SJSA1 (cell line): ENCODE measurements around the gene HOXB7. TPM values are rescaled to one million over a fixed set of nuclear protein-coding genes. Genes with fewer than 3 reads are reported as not detected.

ENCODE experiments used
- DNase-seq, 2 experiments: peaks; one replicate each; pipeline ENCODE4 v3.0.0-alpha.2; 2015 to 2020; ENCODE audit warnings: low spot score in 2 of 2, low read depth in 1 of 2
- H3K27ac ChIP-seq: fragments of 250-450 bp; sonication (Bioruptor Pico); 2 replicates; pipeline ENCODE4 v1.5.1; 2020; ENCODE audit warnings: mild to moderate bottlenecking, moderate library complexity
- H3K27me3 ChIP-seq: fragments of 250-450 bp; sonication (Bioruptor Pico); replicated peaks from 2 replicates; pipeline ENCODE4 v1.5.1; 2020; ENCODE audit warnings: mild to moderate bottlenecking, moderate library complexity
- H3K36me3 ChIP-seq: fragments of 250-450 bp; sonication (Bioruptor Pico); 2 replicates; pipeline ENCODE4 v1.5.1; 2020; ENCODE audit warnings: mild to moderate bottlenecking
- H3K4me1 ChIP-seq: fragments of 250-450 bp; sonication (Bioruptor Pico); replicated peaks from 2 replicates; pipeline ENCODE4 v1.6.1; 2021; ENCODE audit warnings: mild to moderate bottlenecking
- H3K4me3 ChIP-seq: fragments of 250-450 bp; sonication (Bioruptor Pico); 2 replicates; pipeline ENCODE4 v1.5.1; 2020; ENCODE audit warnings: mild to moderate bottlenecking
- H3K9me3 ChIP-seq: fragments of 250-450 bp; sonication (Bioruptor Pico); replicated peaks from 2 replicates; pipeline ENCODE4 v1.5.1; 2020; ENCODE audit warnings: mild to moderate bottlenecking
- total RNA-seq: library from RNA; depleted of rRNA; stranded (reverse); fragments of >200 nt; shearing (Covaris generic); gene quantifications from 2 replicates; pipeline ENCODE4 v1.2.3, GENCODE V29; 2014

The HOXB7 gene
- total RNA-seq, 1 experiment from 2014 or later: 23.0 TPM

DNA sequence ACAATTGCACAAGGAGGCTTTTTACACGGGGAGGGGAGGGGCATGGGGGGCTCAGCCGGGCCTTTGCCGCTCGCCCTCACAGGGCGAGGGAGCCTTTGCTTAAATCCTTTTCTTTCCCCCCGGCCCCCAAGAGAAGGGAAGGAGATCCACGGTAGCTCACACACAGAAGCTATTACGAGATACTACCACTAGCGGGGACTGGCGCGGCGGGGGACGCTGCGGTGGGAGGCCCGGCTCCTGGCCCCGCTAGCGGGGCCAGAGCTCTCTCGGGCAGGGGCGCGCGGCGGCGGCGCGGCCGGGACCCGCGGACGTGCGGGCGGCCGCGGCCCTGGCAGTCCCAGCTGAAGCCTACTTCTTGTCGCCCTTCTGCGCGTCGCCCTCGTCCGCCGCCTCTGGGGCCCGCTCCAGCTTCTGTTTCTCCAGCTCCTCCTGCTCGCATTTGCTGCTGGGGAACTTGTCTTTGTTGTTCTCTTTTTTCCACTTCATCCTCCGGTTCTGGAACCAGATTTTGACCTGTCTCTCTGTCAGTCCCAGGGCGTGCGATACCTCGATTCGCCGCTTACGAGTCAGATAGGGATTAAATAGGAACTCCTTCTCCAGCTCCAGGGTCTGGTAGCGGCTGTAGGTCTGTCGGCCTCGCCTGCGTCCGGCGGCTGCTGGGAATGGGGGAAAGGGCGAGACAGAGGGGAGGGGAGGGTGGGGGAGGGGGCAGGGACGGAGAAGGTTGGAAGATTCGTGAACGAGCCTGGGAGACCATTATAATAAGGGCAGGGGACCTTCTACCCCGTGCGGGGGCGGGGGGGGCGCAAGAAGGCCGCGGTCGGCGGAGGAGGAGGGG is 2.3 kb upstream of the HOXB7 start:
- H3K27me3 ChIP-seq: peaks cover 43% of the 10 kb centered on the region
- H3K4me3 ChIP-seq: peak overlapping the region; percentile 42
- no peak overlapping the region for H3K27ac ChIP-seq
- H3K9me3 ChIP-seq: no peaks in the 10 kb centered on the region
- peaks cover 22% of the 10 kb centered on the region for H3K4me1 ChIP-seq
- peak in 1 of 2 experiments; percentile 44 for DNase-seq
- no peaks in the 10 kb centered on the region; the same call in 1 of the 2 replicates for H3K36me3 ChIP-seq

DNA sequence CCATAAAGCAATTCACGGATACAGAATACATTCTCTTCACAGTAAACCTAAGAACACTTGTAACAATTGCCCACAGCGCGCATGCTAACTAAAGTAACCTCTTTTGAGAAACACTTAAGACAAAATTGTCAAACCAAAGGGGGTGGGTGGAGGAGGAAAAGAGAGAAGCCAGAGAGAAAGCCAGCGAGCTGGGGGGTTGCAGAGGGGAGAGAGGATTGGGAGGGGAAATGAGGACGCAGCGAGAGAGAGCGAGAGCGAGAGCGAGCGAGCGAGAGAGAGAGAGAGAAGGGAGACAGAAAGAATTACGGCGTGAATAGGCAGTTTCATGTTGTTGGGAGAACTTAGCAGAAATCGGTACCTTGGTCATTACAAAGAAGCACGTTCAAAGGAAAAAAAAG is 1.6 kb upstream of the HOXB7 start:
- H3K4me3 ChIP-seq: peak overlapping the region; percentile 42
- H3K4me1 ChIP-seq: peaks cover 22% of the 10 kb centered on the region
- H3K27ac ChIP-seq: no peak overlapping the region
- peaks cover 36% of the 10 kb centered on the region for H3K27me3 ChIP-seq
- no peaks in the 10 kb centered on the region for H3K9me3 ChIP-seq
- no peaks in the 10 kb centered on the region; the same call in none of the 2 replicates for H3K36me3 ChIP-seq
- DNase-seq: no peak

DNA sequence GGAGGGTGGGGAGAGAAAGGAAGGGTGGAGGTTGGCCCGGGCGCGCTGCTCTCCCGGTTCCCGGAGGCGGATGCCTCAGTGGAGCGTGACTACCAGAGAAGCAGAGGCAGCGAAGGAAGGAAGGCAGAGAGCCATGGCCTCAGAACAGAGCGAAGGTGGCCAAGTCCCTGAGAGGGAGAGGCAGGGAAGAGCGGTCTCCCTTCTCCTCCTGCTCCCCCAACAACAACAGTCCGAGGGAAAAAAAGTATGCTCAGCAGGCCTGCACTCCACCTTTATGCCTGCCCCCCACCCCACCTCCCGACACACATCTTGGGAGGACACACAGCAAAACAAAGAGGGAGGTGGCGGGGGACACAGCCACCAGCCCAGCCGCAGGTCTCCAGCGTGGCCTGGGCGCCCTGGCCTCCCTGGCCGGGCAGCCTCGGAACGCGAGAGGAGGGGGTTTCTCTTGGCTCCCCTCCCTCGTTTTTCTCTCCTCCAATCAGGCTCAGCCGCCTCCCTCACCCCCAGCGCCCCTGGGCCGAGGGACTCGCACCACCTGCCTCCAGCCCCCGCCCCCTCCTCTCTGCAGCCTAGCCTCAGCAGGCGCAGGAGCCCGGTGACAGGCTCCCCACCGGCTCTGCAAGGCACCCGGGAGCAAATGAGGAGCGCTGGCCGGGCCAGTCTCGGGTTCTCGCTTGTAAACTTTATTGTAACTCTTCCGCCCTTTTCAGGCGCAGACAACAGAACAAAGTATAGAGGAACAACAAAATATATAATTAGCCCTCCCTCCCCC is 1.1 kb upstream of the HOXB7 start:
- peaks cover 4% of the 10 kb centered on the region for H3K36me3 ChIP-seq
- peaks cover 31% of the 10 kb centered on the region for H3K27me3 ChIP-seq
- H3K9me3 ChIP-seq: no peaks in the 10 kb centered on the region
- peaks cover 22% of the 10 kb centered on the region for H3K4me1 ChIP-seq
- H3K27ac ChIP-seq: no peak overlapping the region
- no peak for DNase-seq
- H3K4me3 ChIP-seq: no peak overlapping the region

DNA sequence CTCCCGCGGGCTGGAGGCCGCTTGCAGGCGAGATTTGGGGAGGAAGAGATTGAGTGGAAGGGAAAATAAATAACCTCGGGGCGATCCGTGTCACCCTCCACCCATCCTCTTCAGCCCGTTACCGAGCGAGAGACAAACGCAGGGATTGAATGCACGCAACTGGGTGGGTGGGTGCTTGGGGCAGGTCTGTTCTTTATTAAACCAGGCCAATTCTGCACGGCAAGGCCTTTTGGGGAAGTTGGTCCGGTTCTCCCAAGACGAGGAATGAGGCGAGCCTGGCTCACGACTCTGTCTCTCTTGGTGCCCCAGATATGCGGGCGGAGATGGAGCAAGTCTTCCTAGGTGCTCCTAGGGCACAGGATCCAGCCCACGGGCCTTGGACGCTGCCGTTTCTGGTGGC is 396 bp upstream of the HOXB7 start:
- Histone ChIP-seq H3K27ac (peak overlapping the region; percentile 65), H3K4me1 (peaks cover 22% of the 10 kb centered on the region), H3K9me3 (no peaks in the 10 kb centered on the region), H3K4me3 (peak overlapping the region; percentile 52), H3K27me3 (peaks cover 24% of the 10 kb centered on the region), H3K36me3 (peaks cover 7% of the 10 kb centered on the region)
- DNase-seq: no peak

DNA sequence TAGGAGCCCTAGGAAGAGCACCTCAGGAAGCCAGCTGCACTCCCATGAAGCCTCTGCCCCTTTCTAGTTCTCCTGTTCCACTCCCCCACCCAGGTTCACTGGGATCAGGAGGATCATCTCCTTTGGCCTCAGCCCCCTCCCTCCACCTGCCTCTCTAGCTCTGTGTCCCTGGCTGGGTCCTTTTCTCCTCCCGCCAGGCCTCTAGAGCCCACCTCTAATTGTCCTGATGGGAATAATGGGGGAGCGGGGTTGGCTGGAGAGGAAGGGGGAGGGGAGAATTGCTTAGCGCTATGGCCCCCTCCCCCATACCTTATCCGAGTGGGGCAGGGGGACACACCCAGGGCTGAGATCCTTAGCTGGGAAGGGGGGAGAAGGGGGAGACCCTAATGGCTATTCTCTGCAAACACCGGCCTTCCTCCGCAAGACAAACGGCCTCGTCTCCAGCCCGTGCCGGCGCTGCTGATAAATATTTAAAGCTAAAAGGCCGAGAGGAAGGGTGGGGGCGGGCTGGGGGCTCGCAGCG is 997 bp downstream of the HOXB7 start:
- peak overlapping the region; percentile 52 for H3K4me3 ChIP-seq
- H3K36me3 ChIP-seq: peaks cover 7% of the 10 kb centered on the region
- no peaks in the 10 kb centered on the region for H3K9me3 ChIP-seq
- H3K27ac ChIP-seq: peak overlapping the region; percentile 65
- H3K4me1 ChIP-seq: peaks cover 26% of the 10 kb centered on the region
- DNase-seq: no peak
- H3K27me3 ChIP-seq: peaks cover 10% of the 10 kb centered on the region

DNA sequence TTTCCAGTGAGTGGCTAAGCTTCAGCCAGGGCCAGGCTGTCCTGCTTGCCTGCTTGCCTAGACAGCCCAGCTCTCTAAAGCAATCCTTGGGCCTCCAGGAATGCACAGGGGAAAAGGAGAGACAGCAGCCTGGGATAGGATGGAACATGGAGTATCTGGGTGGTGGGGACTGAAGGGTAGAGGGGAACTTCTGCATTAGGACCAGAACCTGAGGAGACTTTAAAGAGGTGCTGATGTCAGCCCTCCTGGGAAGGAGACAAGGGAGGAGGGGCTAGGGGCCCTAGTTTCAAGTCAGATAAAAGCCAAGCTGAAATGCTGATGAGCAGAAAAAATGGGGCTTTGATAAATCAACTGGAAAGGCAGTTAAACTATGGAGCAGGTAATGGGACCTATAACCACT is 1.8 kb downstream of the HOXB7 start:
- no peak overlapping the region for H3K27ac ChIP-seq
- H3K9me3 ChIP-seq: no peaks in the 10 kb centered on the region
- no peak for DNase-seq
- peaks cover 26% of the 10 kb centered on the region for H3K4me1 ChIP-seq
- peaks cover 7% of the 10 kb centered on the region for H3K36me3 ChIP-seq
- peaks cover 6% of the 10 kb centered on the region for H3K27me3 ChIP-seq
- H3K4me3 ChIP-seq: no peak overlapping the region

DNA sequence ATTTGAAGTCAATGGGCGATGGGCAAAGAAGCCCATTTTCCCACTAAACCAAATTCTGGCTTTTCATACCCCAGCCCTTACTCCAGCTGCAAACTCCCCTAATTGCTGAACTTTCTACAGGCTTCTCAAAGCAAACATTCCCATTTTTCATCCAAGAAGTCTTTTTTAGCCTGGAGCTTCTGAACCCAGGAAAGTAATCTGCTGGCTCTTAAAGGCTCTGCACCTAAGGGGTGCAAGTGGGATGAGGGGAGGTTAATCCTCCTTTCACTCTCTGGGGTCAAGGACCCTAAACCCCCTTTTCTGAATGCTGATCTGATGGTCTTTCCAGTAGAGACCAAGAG is 2.4 kb downstream of the HOXB7 start:
- H3K27me3 ChIP-seq: peaks cover 7% of the 10 kb centered on the region; the same call in 1 of the 2 replicates
- H3K27ac ChIP-seq: no peak overlapping the region
- no peak for DNase-seq
- H3K4me3 ChIP-seq: no peak overlapping the region
- peaks cover 26% of the 10 kb centered on the region for H3K4me1 ChIP-seq
- H3K9me3 ChIP-seq: no peaks in the 10 kb centered on the region
- H3K36me3 ChIP-seq: peaks cover 7% of the 10 kb centered on the region

DNA sequence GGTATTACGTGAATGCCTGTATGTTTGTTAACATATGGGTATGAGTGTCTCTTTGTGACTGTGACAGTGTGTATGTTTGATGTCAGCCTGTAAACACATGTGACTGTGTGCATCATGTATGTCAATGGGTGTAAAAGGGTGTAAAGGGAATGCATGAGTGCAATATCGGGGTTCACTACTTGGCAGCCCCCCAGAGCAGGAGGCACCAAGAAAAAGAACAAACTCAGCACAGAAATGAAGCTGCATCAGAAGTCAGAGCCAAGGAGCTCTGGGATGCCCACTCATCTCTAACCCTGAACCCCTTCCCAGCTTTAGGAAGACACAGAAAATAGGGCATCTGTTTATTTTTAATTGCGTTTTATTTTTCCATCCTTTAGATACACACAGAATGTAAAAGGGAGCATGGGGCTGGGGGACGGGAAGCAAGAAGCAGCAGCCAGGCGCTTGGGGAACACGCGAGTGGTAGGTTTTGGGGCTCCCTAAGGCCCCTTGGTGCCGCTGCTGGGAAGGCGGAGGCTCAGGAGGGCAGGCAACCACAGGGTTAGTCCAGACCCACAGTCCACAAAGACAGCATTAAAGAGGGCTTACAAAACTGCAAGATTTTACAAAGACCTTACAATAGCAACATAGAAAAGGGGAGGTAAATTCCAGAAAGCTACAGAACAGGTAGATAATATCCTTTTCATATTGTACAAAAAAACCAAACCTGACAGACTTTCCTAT is 3.8 kb downstream of the HOXB7 start:
- no peak overlapping the region for H3K4me3 ChIP-seq
- no peak overlapping the region for H3K27ac ChIP-seq
- H3K36me3 ChIP-seq: peaks cover 7% of the 10 kb centered on the region
- H3K27me3 ChIP-seq: peaks cover 15% of the 10 kb centered on the region
- peaks cover 29% of the 10 kb centered on the region for H3K4me1 ChIP-seq
- no peak for DNase-seq
- no peaks in the 10 kb centered on the region for H3K9me3 ChIP-seq

DNA sequence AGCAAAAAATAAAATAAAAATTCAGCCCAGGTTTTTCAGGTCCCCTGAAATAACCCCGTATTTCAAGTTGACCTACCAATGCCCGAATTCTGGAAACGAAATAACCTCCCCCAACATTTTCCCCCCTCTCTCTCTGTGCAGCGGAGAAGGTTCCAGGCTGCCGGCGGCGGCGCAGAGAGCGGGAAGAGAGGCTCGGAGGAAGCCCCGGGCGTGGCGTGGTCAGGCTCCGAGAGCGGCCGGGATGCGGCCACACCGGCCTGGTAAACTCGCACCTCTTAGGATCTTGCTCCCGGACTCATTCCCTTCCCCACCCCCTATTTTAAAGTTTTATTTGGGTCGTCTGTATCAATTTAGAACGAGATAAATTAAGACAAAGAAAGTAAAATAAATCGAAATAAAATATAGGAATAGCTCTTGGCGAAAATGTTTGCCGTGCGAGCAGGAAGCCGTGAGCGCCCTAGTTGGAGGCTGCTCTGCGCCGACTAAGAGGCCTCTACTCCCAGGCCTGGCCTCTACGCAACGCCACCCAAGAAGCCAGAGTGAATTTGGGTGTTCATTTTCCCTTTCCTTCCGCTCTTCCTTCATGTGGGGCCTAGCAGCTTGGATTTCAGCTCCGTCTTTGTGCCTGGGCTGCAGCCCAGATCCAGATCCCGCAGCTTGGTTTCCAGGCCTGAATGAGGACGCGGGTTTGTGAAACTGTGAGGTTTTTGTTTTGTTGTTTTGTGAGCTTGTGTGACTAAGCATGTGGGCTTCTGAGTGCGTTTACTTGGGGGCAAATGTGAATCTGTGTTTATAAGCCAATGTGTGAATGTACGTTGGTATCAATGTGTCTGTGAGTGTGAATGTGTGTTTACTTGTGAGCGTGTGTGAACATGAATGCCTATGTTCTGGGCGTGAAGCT is 4.6 kb downstream of the HOXB7 start:
- H3K4me1 ChIP-seq: peaks cover 25% of the 10 kb centered on the region
- no peak overlapping the region for H3K27ac ChIP-seq
- peaks cover 7% of the 10 kb centered on the region for H3K36me3 ChIP-seq
- no peak for DNase-seq
- no peaks in the 10 kb centered on the region for H3K9me3 ChIP-seq
- H3K4me3 ChIP-seq: no peak overlapping the region
- H3K27me3 ChIP-seq: peaks cover 15% of the 10 kb centered on the region

DNA sequence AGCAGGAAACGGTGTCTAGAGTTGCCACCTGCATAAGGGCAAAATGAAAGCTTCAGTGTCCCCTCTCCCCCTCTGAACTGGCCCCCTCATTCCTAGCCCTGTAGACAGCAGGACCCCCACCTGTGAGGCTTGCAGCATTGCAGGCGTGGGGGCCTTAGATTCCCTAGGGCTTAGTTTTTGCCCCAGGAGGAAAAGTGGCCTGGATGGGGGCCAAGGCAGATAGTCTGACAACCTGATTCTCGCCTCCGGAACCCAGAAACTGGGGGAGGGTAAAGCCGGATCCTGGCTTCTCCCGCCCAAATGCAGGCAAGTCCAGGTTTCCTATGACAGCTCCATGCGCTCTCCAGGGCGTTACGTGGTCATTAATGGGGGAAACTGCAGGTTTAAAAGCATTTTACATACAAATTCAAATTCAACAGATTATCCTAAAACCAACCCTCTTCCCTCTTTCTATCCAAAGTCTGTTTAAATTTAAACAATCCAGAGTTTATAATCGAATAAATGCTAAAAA is 5.4 kb downstream of the HOXB7 start:
- peaks cover 15% of the 10 kb centered on the region for H3K27me3 ChIP-seq
- peaks cover 21% of the 10 kb centered on the region for H3K4me1 ChIP-seq
- DNase-seq: no peak
- no peak overlapping the region for H3K4me3 ChIP-seq
- no peak overlapping the region for H3K27ac ChIP-seq
- no peaks in the 10 kb centered on the region for H3K9me3 ChIP-seq
- H3K36me3 ChIP-seq: peaks cover 7% of the 10 kb centered on the region

DNA sequence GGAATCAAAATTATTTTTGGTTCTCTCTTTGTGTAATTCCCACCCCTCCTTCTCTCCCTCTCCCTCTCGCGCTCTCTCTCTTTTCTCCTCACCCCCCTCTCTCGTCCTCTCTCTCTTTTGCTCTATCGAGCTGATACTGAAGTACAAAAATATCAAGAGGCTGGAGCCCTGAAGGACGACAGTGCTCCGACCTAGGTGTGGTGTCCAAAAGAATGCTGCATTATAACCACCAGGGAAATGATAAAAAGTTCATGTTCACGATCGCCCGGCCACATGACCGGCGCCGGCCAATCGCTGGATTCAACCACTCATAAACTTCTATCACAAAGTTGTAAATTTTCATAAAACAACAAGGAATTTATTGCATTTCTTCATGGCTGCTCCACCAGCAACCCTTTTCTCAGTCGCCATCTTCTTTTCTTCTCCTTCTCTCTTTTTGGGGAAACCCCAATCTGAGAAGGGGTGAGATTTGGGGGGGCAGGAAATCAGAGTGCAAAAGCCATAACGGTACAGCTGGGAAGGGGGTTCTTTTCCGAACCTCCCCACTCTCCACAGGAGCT is 6.0 kb downstream of the HOXB7 start, which contains the start of gene HOXB6:
TSS of gene HOXB6 (minus strand) at position 217 of the 560 bp plus-strand sequence. CDS start 6,836 bp downstream, outside the sequence.
- H3K4me1 ChIP-seq: peaks cover 20% of the 10 kb centered on the region
- H3K27me3 ChIP-seq: peaks cover 15% of the 10 kb centered on the region
- peaks cover 7% of the 10 kb centered on the region for H3K36me3 ChIP-seq
- H3K4me3 ChIP-seq: peak within 1 kb of the TSS; percentile 43
- peak within 1 kb of the TSS; percentile 25; the same call in 1 of the 2 replicates for H3K27ac ChIP-seq
- no peaks in the 10 kb centered on the region for H3K9me3 ChIP-seq
- no peak for DNase-seq
